GM12891 (cell line): ENCODE data around the gene PMP22.

Source experiments
- PAX5 ChIP-seq: IDR thresholded peaks from 2 replicates; pipeline ENCODE4 v1.6.1; 2011; ENCODE audit warnings: low read length, moderate library complexity, mild to moderate bottlenecking; ENCODE audit not compliant: insufficient read depth, severe bottlenecking
- POLR2A ChIP-seq: IDR thresholded peaks from 2 replicates; pipeline ENCODE4 v1.6.1; 2011; ENCODE audit warnings: low read depth, low read length, control low read depth
- POLR2AphosphoS5 ChIP-seq: IDR thresholded peaks from 2 replicates; pipeline ENCODE4 v1.6.1; 2011; ENCODE audit warnings: low read depth, low read length, control low read depth
- POU2F2 ChIP-seq: IDR thresholded peaks from 2 replicates; pipeline ENCODE4 v1.6.1; 2011; ENCODE audit warnings: low read depth, mild to moderate bottlenecking, control low read depth, low read length, moderate library complexity
- SPI1 ChIP-seq: IDR thresholded peaks from 2 replicates; pipeline ENCODE4 v1.6.1; 2011; ENCODE audit warnings: low read depth, low read length, control low read depth
- TAF1 ChIP-seq: IDR thresholded peaks from 2 replicates; pipeline ENCODE4 v1.6.1; 2011; ENCODE audit warnings: low read depth, low read length, control low read depth

DNA sequence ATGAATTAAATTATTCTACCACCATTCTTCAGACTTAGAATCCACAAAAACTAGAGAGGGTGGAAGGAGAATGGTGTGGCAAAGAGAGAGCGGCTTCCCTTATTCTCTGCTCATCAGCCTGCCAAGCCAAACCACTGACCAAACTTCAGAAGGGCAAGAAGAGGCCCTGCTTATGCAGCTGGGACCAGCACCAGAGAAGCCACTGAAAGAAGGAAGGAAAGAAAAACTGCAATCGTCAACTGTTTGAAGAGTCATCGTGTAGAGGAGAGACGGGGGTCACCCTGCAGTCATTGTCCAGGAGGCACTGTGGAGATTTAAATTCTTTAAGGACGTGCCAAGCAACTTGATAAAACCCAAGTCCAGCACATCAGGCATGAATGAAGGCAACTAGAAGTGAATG lies 15.6 kb downstream of the PMP22 start:
- TF ChIP-seq POLR2A (no peak), POLR2AphosphoS5 (no peak), PAX5 (no peak), TAF1 (no peak), POU2F2 (no peak), SPI1 (no peak)
